HAP-1 (cell line): ENCODE results near the gene ZNF221.

ENCODE experiments used
- DNase-seq, 2 experiments: peaks; one replicate each; pipeline ENCODE4 v3.0.0-alpha.2; 2016 to 2020; ENCODE audit warnings: low spot score in 2 of 2
- H3K27me3 ChIP-seq: fragments of 250-450 bp; sonication (Bioruptor Pico); 2 replicates; pipeline ENCODE4 v1.5.1; 2020; ENCODE audit warnings: low read depth, mild to moderate bottlenecking, moderate library complexity
- H3K36me3 ChIP-seq: fragments of 250-450 bp; sonication (Bioruptor Pico); replicated peaks from 2 replicates; pipeline ENCODE4 v1.5.1; 2020; ENCODE audit warnings: mild to moderate bottlenecking
- H3K4me1 ChIP-seq: fragments of 250-450 bp; sonication (Bioruptor Pico); 2 replicates; pipeline ENCODE4 v1.5.1; 2020; ENCODE audit warnings: mild to moderate bottlenecking
- H3K4me3 ChIP-seq: fragments of 250-450 bp; sonication (Bioruptor Pico); 2 replicates; pipeline ENCODE4 v1.5.1; 2020; ENCODE audit warnings: mild to moderate bottlenecking, moderate library complexity
- H3K9me3 ChIP-seq: fragments of 250-450 bp; sonication (Bioruptor Pico); 2 replicates; pipeline ENCODE4 v1.5.1; 2020; ENCODE audit warnings: mild to moderate bottlenecking, moderate library complexity
- in situ Hi-C: fragments of 300-500 bp; cut with MboI; formaldehyde crosslinking; loops from 3 replicates; pipeline ENCODE4 v1.14.3; 2020; ENCODE audit warnings: low sequenced_read_pairs, inconsistent platforms, mixed read lengths

The ZNF221 gene

GRCh38 chr19:43983912-43984686 lies 33.1 kb downstream of the ZNF221 start, which contains the start of gene ZNF155:
Gene ZNF155 (plus strand): TSS chr19:43984188. CDS start chr19:43988544, 4,356 bp downstream.
- no peaks in the 10 kb centered on the region for H3K36me3 ChIP-seq
- in situ Hi-C loops, result no loop called here
- DNase-seq, result peak; percentile 93 to 98
- no peaks in the 10 kb centered on the region for H3K9me3 ChIP-seq
- H3K4me3 ChIP-seq, result peak within 1 kb of the TSS; percentile 39
- no peaks in the 10 kb centered on the region for H3K27me3 ChIP-seq
- H3K4me1 ChIP-seq, result no peaks in the 10 kb centered on the region

GRCh38 chr19:43984687-43985000 lies 33.6 kb downstream of the ZNF221 start:
- Histone ChIP-seq H3K9me3 (no peaks in the 10 kb centered on the region), H3K4me3 (peak overlapping the region; percentile 39), H3K36me3 (no peaks in the 10 kb centered on the region), H3K4me1 (no peaks in the 10 kb centered on the region), H3K27me3 (no peaks in the 10 kb centered on the region)
- DNase-seq, result no peak
- in situ Hi-C loops, result no loop called here

GRCh38 chr19:43997631-43998290 lies 46.7 kb downstream of the ZNF221 start:
- H3K9me3 ChIP-seq, result 0 out of 2 replicates have a peak, but pooled peaks cover 2% of the 10 kb centered on the region
- H3K27me3 ChIP-seq, result no peaks in the 10 kb centered on the region
- in situ Hi-C loops, result no loop called here
- H3K36me3 ChIP-seq, result no peaks in the 10 kb centered on the region
- DNase-seq, result no peak
- peaks cover 6% of the 10 kb centered on the region for H3K4me1 ChIP-seq
- no peak overlapping the region for H3K4me3 ChIP-seq

- Histone ChIP-seq H3K4me3 (peak overlapping the region; percentile 75), H3K9me3 (0 out of 2 replicates have a peak, but pooled peaks cover 2% of the 10 kb centered on the region), H3K4me1 (peaks cover 9% of the 10 kb centered on the region), H3K36me3 (no peaks in the 10 kb centered on the region; the same call in 1 of the 2 replicates), H3K27me3 (no peaks in the 10 kb centered on the region)
- in situ Hi-C loops, result no loop called here
- no peak for DNase-seq
Measured at GRCh38 chr19:44002212-44002565, 51.2 kb downstream of the ZNF221 start.

GRCh38 chr19:44002566-44003460 lies 51.8 kb downstream of the ZNF221 start, which contains the start of gene ZNF230:
Gene ZNF230 (plus strand): TSS chr19:44002957. CDS start chr19:44007079, 4,122 bp downstream.
- Histone ChIP-seq H3K4me3 (peak within 1 kb of the TSS; percentile 75), H3K9me3 (0 out of 2 replicates have a peak, but pooled peaks cover 2% of the 10 kb centered on the region), H3K27me3 (no peaks in the 10 kb centered on the region), H3K36me3 (no peaks in the 10 kb centered on the region; the same call in 1 of the 2 replicates), H3K4me1 (peaks cover 9% of the 10 kb centered on the region)
- DNase-seq, result peak; percentile 92 to 97
- in situ Hi-C loops, result no loop called here

- H3K36me3 ChIP-seq, result peaks cover 5% of the 10 kb centered on the region
- in situ Hi-C loops, result no loop called here
- DNase-seq, result peak in 1 of 2 experiments; percentile 12
- no peaks in the 10 kb centered on the region for H3K27me3 ChIP-seq
- H3K9me3 ChIP-seq, result 0 out of 2 replicates have a peak, but pooled peaks cover 2% of the 10 kb centered on the region
- H3K4me3 ChIP-seq, result peak overlapping the region; percentile 75
- H3K4me1 ChIP-seq, result peaks cover 9% of the 10 kb centered on the region
Measured at GRCh38 chr19:44003461-44004009, 52.5 kb downstream of the ZNF221 start.

- no peak overlapping the region for H3K4me3 ChIP-seq
- no peak for DNase-seq
- peaks cover 30% of the 10 kb centered on the region for H3K36me3 ChIP-seq
- H3K9me3 ChIP-seq, result peaks cover 5% of the 10 kb centered on the region
- peaks cover 9% of the 10 kb centered on the region for H3K4me1 ChIP-seq
- no peaks in the 10 kb centered on the region for H3K27me3 ChIP-seq
- in situ Hi-C loops, result no loop called here
Measured at GRCh38 chr19:44005973-44006372, 54.9 kb downstream of the ZNF221 start.

GRCh38 chr19:44007473-44007872 lies 56.4 kb downstream of the ZNF221 start:
- in situ Hi-C loops, result no loop called here
- Histone ChIP-seq H3K36me3 (peaks cover 42% of the 10 kb centered on the region), H3K9me3 (peaks cover 3% of the 10 kb centered on the region), H3K27me3 (no peaks in the 10 kb centered on the region), H3K4me1 (peaks cover 4% of the 10 kb centered on the region; the same call in 1 of the 2 replicates), H3K4me3 (no peak overlapping the region)
- no peak for DNase-seq

GRCh38 chr19:44010468-44010867 lies 59.4 kb downstream of the ZNF221 start:
- Histone ChIP-seq H3K36me3 (peaks cover 42% of the 10 kb centered on the region), H3K27me3 (no peaks in the 10 kb centered on the region), H3K4me1 (peaks cover under 1% of the 10 kb centered on the region; the same call in 1 of the 2 replicates), H3K4me3 (no peak overlapping the region), H3K9me3 (peaks cover 3% of the 10 kb centered on the region)
- no peak for DNase-seq
- in situ Hi-C loops, result no loop called here
